NCI-H748 treated with DMSO at 0.1 percent for 48 hours (cell line): ENCODE results near the gene TNKS2.
"Not testable (repeated sequence)": the region's sequence is repeated elsewhere in the genome, so short reads cannot be mapped to it uniquely, and the experiment has no call there.

ENCODE experiments used
- DNase-seq: peaks from one replicate; lab custom pipeline; 2025; lab: John Stamatoyannopoulos, UW

The TNKS2 gene

GRCh38 chr10:91865562-91866081 is 67.4 kb downstream of the TNKS2 start:
- DNase-seq, result no peak

- DNase-seq, result no peak
These were observed 76.9 kb downstream of the TNKS2 start for GRCh38 chr10:91875156-91875555.

GRCh38 chr10:91875779-91876178 is 77.6 kb downstream of the TNKS2 start:
- DNase-seq, result no peak

- DNase-seq, result no peak
These were observed 81.4 kb downstream of the TNKS2 start for GRCh38 chr10:91879515-91880170.

- no peak for DNase-seq
These were observed 82.1 kb downstream of the TNKS2 start for GRCh38 chr10:91880310-91880709.

- no peak for DNase-seq
These were observed 85.6 kb downstream of the TNKS2 start for GRCh38 chr10:91883549-91884444.

GRCh38 chr10:91884536-91884935 is 86.3 kb downstream of the TNKS2 start:
- DNase-seq, result no peak

- no peak for DNase-seq
These were observed 87.3 kb downstream of the TNKS2 start for GRCh38 chr10:91885362-91886079.

GRCh38 chr10:91886954-91887271 is 88.7 kb downstream of the TNKS2 start:
- DNase-seq, result no peak

- DNase-seq, result no peak
These were observed 89.2 kb downstream of the TNKS2 start for GRCh38 chr10:91887272-91888076.

- DNase-seq, result no peak
These were observed 93.1 kb downstream of the TNKS2 start for GRCh38 chr10:91891125-91892001.

GRCh38 chr10:91893051-91893450 is 94.8 kb downstream of the TNKS2 start:
- DNase-seq, result no peak

- not testable (repeated sequence) for DNase-seq
These were observed 96.0 kb downstream of the TNKS2 start for GRCh38 chr10:91894261-91894685.

- no peak for DNase-seq
These were observed 98.1 kb downstream of the TNKS2 start for GRCh38 chr10:91896212-91896756.

GRCh38 chr10:91897421-91897820 is 99.2 kb downstream of the TNKS2 start:
- DNase-seq, result no peak

GRCh38 chr10:91901784-91902677 is 103.8 kb downstream of the TNKS2 start:
- no peak for DNase-seq

- no peak for DNase-seq
These were observed 108.9 kb downstream of the TNKS2 start for GRCh38 chr10:91907033-91907594.

GRCh38 chr10:91907914-91908336 is 109.7 kb downstream of the TNKS2 start:
- DNase-seq, result no peak
